GM12891 (cell line): ENCODE results near the gene SND1.

Source experiments
- POLR2AphosphoS5 ChIP-seq: IDR thresholded peaks from 2 replicates; pipeline ENCODE4 v1.6.1; 2011; ENCODE audit warnings: low read depth, low read length, control low read depth
- TAF1 ChIP-seq: IDR thresholded peaks from 2 replicates; pipeline ENCODE4 v1.6.1; 2011; ENCODE audit warnings: low read depth, low read length, control low read depth

GRCh38 chr7:128139406-128139805, 487.4 kb downstream of the SND1 start:
- TF ChIP-seq POLR2AphosphoS5 (no peak), TAF1 (no peak)
